GM12878 (cell line): ENCODE data around the gene CHD5. TPM values are rescaled to one million over a fixed set of nuclear protein-coding genes. Genes with fewer than 3 reads are reported as not detected.

Experiments used
- E2F8 ChIP-seq: fragments of 450-650 bp; IDR thresholded peaks from 2 replicates; pipeline ENCODE4 v1.6.1; 2018; ENCODE audit warnings: mild to moderate bottlenecking, low read depth, moderate library complexity; ENCODE audit not compliant: partially characterized antibody
- E4F1 ChIP-seq: fragments of 450-650 bp; IDR thresholded peaks from 2 replicates; pipeline ENCODE4 v1.6.1; 2018; ENCODE audit warnings: borderline replicate concordance, mild to moderate bottlenecking; ENCODE audit not compliant: partially characterized antibody
- ETV6 ChIP-seq, 2 experiments: fragments of 450-650 bp in 1 of 2; IDR thresholded peaks in 1 of 2; conservative IDR thresholded peaks in 1 of 2; 2 replicates each; pipeline ENCODE4 v1.6.1; 2014; ENCODE audit warnings: antibody characterized with exemption in 1 of 2, borderline replicate concordance in 1 of 2, low read depth in 1 of 2, mild to moderate bottlenecking in 1 of 2, moderate library complexity in 1 of 2
- GATAD2B ChIP-seq: fragments of 450-650 bp; conservative IDR thresholded peaks from 2 replicates; pipeline ENCODE4 v1.6.1; 2017; ENCODE audit warnings: low read depth, mild to moderate bottlenecking, moderate library complexity
- MXI1 ChIP-seq: fragments of 150-350 bp; IDR thresholded peaks from 2 replicates; pipeline ENCODE4 v1.6.1; 2011; ENCODE audit warnings: low read depth, mild to moderate bottlenecking, inconsistent platforms, low read length, improper control_type of control experiment
- MYB ChIP-seq: fragments of 150-350 bp; IDR thresholded peaks from 2 replicates; pipeline ENCODE4 v1.6.1; 2014; ENCODE audit warnings: mild to moderate bottlenecking, low read depth, low read length, borderline replicate concordance
- MYC ChIP-seq: IDR thresholded peaks from 2 replicates; pipeline ENCODE4 v1.6.1; 2011; ENCODE audit warnings: mild to moderate bottlenecking, low read length, moderate library complexity, inconsistent platforms; ENCODE audit not compliant: insufficient read depth, insufficient replicate concordance, insufficient read length, severe bottlenecking
- NBN ChIP-seq: fragments of 450-650 bp; IDR thresholded peaks from 2 replicates; pipeline ENCODE4 v1.6.1; 2016
- WRNIP1 ChIP-seq: IDR thresholded peaks from 2 replicates; pipeline ENCODE4 v1.6.1; 2011; ENCODE audit warnings: low read depth, low read length, improper control_type of control experiment, borderline replicate concordance
- polyA plus RNA-seq, 11 experiments: library from polyadenylated mRNA; depleted of rRNA in 4 of 11; unstranded in 6 of 11; stranded (reverse) in 5 of 11; fragments of >200 nt; fragmentation: Nextera tagmentation in 4 of 11; fragmentation: Illumina TruSeq in 1 of 11; extraction: Ambion mirVana in 4 of 11; extraction: Trizol in 1 of 11; gene quantifications; 1 replicate in 1 of 11; 2 replicates in 10 of 11; pipeline versions ENCODE4 v1.2.1 to v1.2.3, GENCODE V29; 2011 to 2016; ENCODE audit warnings: inconsistent platforms in 2 of 11, missing spikeins in 2 of 11, low read depth in 1 of 11
- total RNA-seq, 4 experiments: library from RNA; depleted of rRNA in 3 of 4; stranded (reverse); fragments of >200 nt in 3 of 4; fragmentation: Illumina TruSeq in 1 of 4; extraction: Trizol in 1 of 4; gene quantifications; 2 replicates each; pipeline versions ENCODE4 v1.2.1 to v1.2.3, GENCODE V29; 2013 to 2021
- TF ChIP-seq, protein P1 (sequence below): fragments of 450-650 bp; IDR thresholded peaks from 2 replicates; pipeline ENCODE4 v1.6.1; 2017; ENCODE audit warnings: borderline replicate concordance

Gene CHD5
- total and polyA plus RNA-seq, 10 of the 15 experiments (the other 5 are each of a cell fraction or from before 2014, with no cell fraction given): 0.03 to 0.49 (median 0.13) TPM; not detected in 3

GRCh38 chr1:6071219-6071618 is 108.9 kb downstream of the CHD5 start (continued):
- TF ChIP-seq E2F8 (no peak), MXI1 (no peak), ETV6 (conservative IDR thresholded peaks at IDR 0.05 in 1 of 2, IDR thresholded peaks at IDR 0.05 in 1 of 2; ENCODE audit: borderline replicate concordance in 1 of 2, low read depth in 1 of 2) (no peak), WRNIP1 (no peak), MYB (no peak), MYC (no peak), GATAD2B (no peak), E4F1 (no peak), NBN (no peak)
- TF ChIP-seq, protein P1, sequence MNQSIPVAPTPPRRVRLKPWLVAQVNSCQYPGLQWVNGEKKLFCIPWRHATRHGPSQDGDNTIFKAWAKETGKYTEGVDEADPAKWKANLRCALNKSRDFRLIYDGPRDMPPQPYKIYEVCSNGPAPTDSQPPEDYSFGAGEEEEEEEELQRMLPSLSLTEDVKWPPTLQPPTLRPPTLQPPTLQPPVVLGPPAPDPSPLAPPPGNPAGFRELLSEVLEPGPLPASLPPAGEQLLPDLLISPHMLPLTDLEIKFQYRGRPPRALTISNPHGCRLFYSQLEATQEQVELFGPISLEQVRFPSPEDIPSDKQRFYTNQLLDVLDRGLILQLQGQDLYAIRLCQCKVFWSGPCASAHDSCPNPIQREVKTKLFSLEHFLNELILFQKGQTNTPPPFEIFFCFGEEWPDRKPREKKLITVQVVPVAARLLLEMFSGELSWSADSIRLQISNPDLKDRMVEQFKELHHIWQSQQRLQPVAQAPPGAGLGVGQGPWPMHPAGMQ: no peak
- TF ChIP-seq, all 136 proteins: peak for 0
